Gastroesophageal sphincter (tissue), 4 donors: ENCODE results near the gene CCDC85B. TPM values are rescaled to one million over a fixed set of nuclear protein-coding genes. Genes with fewer than 3 reads are reported as not detected.

Experiments
- ATAC-seq: fragments of 150-250 bp; one replicate; pipeline ENCODE4 v1.9.1; 2016; ENCODE audit warnings: mild to moderate bottlenecking, moderate library complexity
- H3K27ac ChIP-seq, 4 donors: fragments of 200-600 bp; sonication (generic) in 3 of 4; 1 replicate in 3 of 4; 2 replicates in 1 of 4; pipeline ENCODE4 v1.5.1; 2016 to 2019
- H3K27me3 ChIP-seq: fragments of 200-600 bp; sonication (generic); one replicate; pipeline ENCODE4 v1.5.1; 2019
- H3K36me3 ChIP-seq, 2 donors: fragments of 200-600 bp; sonication (generic); one replicate each; pipeline ENCODE4 v1.5.1; 2019; ENCODE audit warnings: control low read depth in 1 of 2
- H3K4me1 ChIP-seq, 3 donors: fragments of 200-600 bp; sonication (generic); 1 replicate in 2 of 3; 2 replicates in 1 of 3; pipeline ENCODE4 v1.5.1; 2016 to 2019; ENCODE audit warnings: control low read depth in 2 of 3
- H3K4me3 ChIP-seq, 2 donors: fragments of 200-600 bp; sonication (generic); one replicate each; pipeline ENCODE4 v1.5.1; 2019; ENCODE audit warnings: mild to moderate bottlenecking in 1 of 2, moderate library complexity in 1 of 2
- H3K9me3 ChIP-seq, 3 donors: fragments of 200-600 bp; sonication (generic); one replicate each; pipeline ENCODE4 v1.5.1; 2017 to 2019; ENCODE audit warnings: control low read depth in 2 of 3
- EP300 ChIP-seq: sonication (generic); formaldehyde crosslinking; IDR thresholded peaks from one replicate; pipeline ENCODE4 v1.6.1; 2017; ENCODE audit warnings: antibody characterized with exemption, mild to moderate bottlenecking
- POLR2A ChIP-seq, 2 donors: fragments of 450-650 bp; IDR thresholded peaks; one replicate each; pipeline ENCODE4 v1.6.1; 2017; ENCODE audit warnings: antibody characterized with exemption in 2 of 2, mild to moderate bottlenecking in 2 of 2, moderate library complexity in 1 of 2
- POLR2AphosphoS5 ChIP-seq: sonication (generic); formaldehyde crosslinking; IDR thresholded peaks from one replicate; pipeline ENCODE4 v1.6.1; 2017; ENCODE audit warnings: antibody characterized with exemption
- WGBS, 2 donors: methylation state at CpG; one replicate each; pipeline ENCODE4 v1.1.5; 2018; ENCODE audit warnings: low coverage in 1 of 2; 5-methylcytosine and 5-hydroxymethylcytosine counted together
- total RNA-seq, 4 donors: library from RNA; depleted of rRNA; stranded (reverse); fragments of >200 nt; gene quantifications; one replicate each; pipeline ENCODE4 v1.1.0, GENCODE V29; 2016
- TF ChIP-seq, protein P1 (sequence below), 4 experiments: fragments of 200-600 bp in 2 of 4; fragments of 450-650 bp in 2 of 4; sonication (generic) in 1 of 4; IDR thresholded peaks; one replicate each; pipeline ENCODE4 v1.5.1; 2017 to 2019; ENCODE audit warnings: antibody characterized with exemption in 4 of 4, mild to moderate bottlenecking in 2 of 4, moderate library complexity in 2 of 4

CCDC85B gene
- total RNA-seq, 4 donors from 2014 or later, result 68.7 to 111 (median 77.7) TPM

DNA sequence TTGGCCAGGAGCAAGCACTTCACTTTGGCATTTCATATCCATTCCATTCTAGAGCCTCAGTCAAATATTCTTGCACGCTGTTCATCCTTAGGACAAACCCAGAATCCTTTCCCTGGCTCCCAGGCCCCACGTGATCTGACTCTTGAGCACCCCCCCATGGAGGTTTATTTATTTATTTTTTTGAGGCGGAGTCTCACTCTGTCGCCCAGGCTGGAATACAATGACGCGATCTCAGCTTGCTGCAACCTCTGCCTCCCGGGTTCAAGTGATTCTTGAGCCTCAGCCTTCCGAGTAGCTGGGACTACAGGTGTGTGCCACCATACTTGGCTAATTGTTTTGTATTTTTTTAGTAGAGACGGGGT is 42.1 kb downstream of the CCDC85B start:
- ATAC-seq, result no peak
- Histone ChIP-seq H3K36me3 (no peaks in the 10 kb centered on the region), H3K27me3 (peaks cover 15% of the 10 kb centered on the region), H3K27ac (no peak overlapping the region), H3K9me3 (no peaks in the 10 kb centered on the region), H3K4me3 (no peak overlapping the region), H3K4me1 (no peaks in the 10 kb centered on the region)
- no peak for TF ChIP-seq POLR2AphosphoS5
- TF ChIP-seq POLR2A (IDR thresholded peaks at IDR 0.05), result no peak
- TF ChIP-seq EP300, result no peak
- TF ChIP-seq, protein P1, sequence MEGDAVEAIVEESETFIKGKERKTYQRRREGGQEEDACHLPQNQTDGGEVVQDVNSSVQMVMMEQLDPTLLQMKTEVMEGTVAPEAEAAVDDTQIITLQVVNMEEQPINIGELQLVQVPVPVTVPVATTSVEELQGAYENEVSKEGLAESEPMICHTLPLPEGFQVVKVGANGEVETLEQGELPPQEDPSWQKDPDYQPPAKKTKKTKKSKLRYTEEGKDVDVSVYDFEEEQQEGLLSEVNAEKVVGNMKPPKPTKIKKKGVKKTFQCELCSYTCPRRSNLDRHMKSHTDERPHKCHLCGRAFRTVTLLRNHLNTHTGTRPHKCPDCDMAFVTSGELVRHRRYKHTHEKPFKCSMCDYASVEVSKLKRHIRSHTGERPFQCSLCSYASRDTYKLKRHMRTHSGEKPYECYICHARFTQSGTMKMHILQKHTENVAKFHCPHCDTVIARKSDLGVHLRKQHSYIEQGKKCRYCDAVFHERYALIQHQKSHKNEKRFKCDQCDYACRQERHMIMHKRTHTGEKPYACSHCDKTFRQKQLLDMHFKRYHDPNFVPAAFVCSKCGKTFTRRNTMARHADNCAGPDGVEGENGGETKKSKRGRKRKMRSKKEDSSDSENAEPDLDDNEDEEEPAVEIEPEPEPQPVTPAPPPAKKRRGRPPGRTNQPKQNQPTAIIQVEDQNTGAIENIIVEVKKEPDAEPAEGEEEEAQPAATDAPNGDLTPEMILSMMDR (IDR thresholded peaks at IDR 0.05), result no peak
- 22 to 100% methylated on average over 1 to 7 of the region's 9 CpGs for WGBS, 2 donors

DNA sequence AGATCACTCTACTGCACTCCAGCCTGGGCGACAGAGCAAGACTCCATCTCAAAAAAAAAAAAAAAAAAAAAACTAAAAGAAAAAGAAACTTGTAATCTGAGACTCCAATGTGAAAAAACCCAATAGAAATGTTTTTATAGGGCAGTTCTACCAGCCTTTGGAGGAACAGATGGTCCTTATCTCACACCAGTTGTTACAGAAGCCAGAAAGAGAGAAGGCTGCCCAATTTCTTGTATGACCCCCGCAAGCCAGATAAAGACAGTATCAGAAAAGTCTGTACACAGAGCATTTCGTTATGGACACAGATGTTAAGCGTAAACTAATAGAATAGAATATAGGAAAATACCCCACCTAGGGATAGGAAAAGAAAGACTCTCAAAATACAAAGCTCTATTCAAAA is 43.5 kb downstream of the CCDC85B start:
- Histone ChIP-seq H3K4me3 (no peak overlapping the region), H3K27me3 (peaks cover 23% of the 10 kb centered on the region), H3K9me3 (no peaks in the 10 kb centered on the region), H3K36me3 (no peaks in the 10 kb centered on the region), H3K27ac (no peak overlapping the region), H3K4me1 (no peaks in the 10 kb centered on the region)
- no peak for ATAC-seq
- WGBS, 2 donors, result 38 to 64% methylated on average over 4 of the region's 4 CpGs
- no peak for TF ChIP-seq EP300
- no peak for TF ChIP-seq POLR2A (IDR thresholded peaks at IDR 0.05)
- TF ChIP-seq, protein P1 (IDR thresholded peaks at IDR 0.05), result no peak
- no peak for TF ChIP-seq POLR2AphosphoS5

DNA sequence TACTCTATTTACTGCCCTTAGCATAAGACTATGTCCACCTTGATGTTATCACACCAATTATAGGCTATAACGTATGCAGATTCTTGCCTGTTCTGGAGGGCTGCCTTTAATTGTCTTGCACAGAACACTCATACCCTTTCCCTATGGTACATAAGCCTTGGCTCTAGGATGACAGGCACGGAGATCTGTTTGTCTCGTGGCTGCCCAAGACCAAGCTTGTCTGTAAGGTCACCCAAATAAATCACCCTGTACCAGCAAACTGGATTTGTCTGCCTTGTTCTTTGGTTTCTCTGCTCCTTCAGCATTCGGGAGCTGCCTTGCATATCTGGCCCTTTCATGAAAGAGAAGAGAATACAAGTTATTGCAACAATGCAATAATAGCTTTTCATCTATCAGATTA is 47.3 kb downstream of the CCDC85B start:
- 39 to 74% methylated on average over 2 to 4 of the region's 4 CpGs for WGBS, 2 donors
- no peaks in the 10 kb centered on the region for H3K9me3 ChIP-seq
- no peak for ATAC-seq
- H3K27me3 ChIP-seq, result peaks cover 29% of the 10 kb centered on the region
- H3K4me1 ChIP-seq, result no peaks in the 10 kb centered on the region
- H3K36me3 ChIP-seq, result no peaks in the 10 kb centered on the region
- H3K27ac ChIP-seq, result no peak overlapping the region
- TF ChIP-seq POLR2A (IDR thresholded peaks at IDR 0.05) (no peak), EP300 (no peak)
- no peak overlapping the region for H3K4me3 ChIP-seq

Other genes with a start within 250 kb of the CCDC85B start
- gene RELA, start 227.8 kb upstream of the CCDC85B start, total RNA-seq, result 10 to 100 TPM; 47.3 to 78.8 (median 63.9) TPM
- gene KAT5, start 178.4 kb upstream of the CCDC85B start, total RNA-seq, result 10 to 100 TPM; 49.7 to 84.9 (median 81.6) TPM
- gene RNASEH2C, start 169.9 kb upstream of the CCDC85B start, total RNA-seq, result 100 to 1,000 TPM in 2 of 4 donors, 10 to 100 TPM in 2; 69.0 to 196 (median 96.3) TPM
- 10 to 100 TPM; 11.2 to 23.4 (median 15.7) TPM for gene AP5B1, start 109.7 kb upstream of the CCDC85B start, total RNA-seq
- gene OVOL1, start 103.6 kb upstream of the CCDC85B start, total RNA-seq, result under 1 TPM in 1 of 4 donors, not detected in 3; 0.62 TPM
- gene SNX32, start 56.7 kb upstream of the CCDC85B start, total RNA-seq, result under 1 TPM in 1 of 4 donors, not detected in 3; 0.13 TPM
- gene CFL1, start 32.5 kb upstream of the CCDC85B start, total RNA-seq, result 100 to 1,000 TPM; 559 to 895 (median 639) TPM
- 10 to 100 TPM; 37.2 to 71.7 (median 60.8) TPM for gene MUS81, start 30.2 kb upstream of the CCDC85B start, total RNA-seq
- 10 to 100 TPM; 55.6 to 92.8 (median 81.2) TPM for gene EFEMP2, start 17.9 kb upstream of the CCDC85B start, total RNA-seq
- gene CTSW, start 10.8 kb upstream of the CCDC85B start, total RNA-seq, result 1 to 10 TPM in 1 of 4 donors, under 1 TPM in 2, not detected in 1; 0.52 to 3.6 (median 0.94) TPM
- gene FIBP, start 2.2 kb upstream of the CCDC85B start, total RNA-seq, result 10 to 100 TPM; 35.2 to 62.3 (median 54.6) TPM
- 10 to 100 TPM in 1 of 4 donors, 1 to 10 TPM in 3; 1.4 to 24.9 (median 4.1) TPM for gene FOSL1, start 9.7 kb downstream of the CCDC85B start, total RNA-seq
- 10 to 100 TPM; 19.4 to 38.4 (median 33.3) TPM for gene C11orf68, start 28.4 kb downstream of the CCDC85B start, total RNA-seq
- 100 to 1,000 TPM in 2 of 4 donors, 10 to 100 TPM in 2; 80.2 to 118 (median 98.8) TPM for gene DRAP1, start 28.8 kb downstream of the CCDC85B start, total RNA-seq
- not detected for gene TSGA10IP, start 54.8 kb downstream of the CCDC85B start, total RNA-seq
- 10 to 100 TPM; 32.3 to 96.1 (median 39.7) TPM for gene SART1, start 71.1 kb downstream of the CCDC85B start, total RNA-seq
- 10 to 100 TPM; 29.3 to 35.0 (median 30.7) TPM for gene EIF1AD, start 111.5 kb downstream of the CCDC85B start, total RNA-seq
- gene BANF1, start 111.8 kb downstream of the CCDC85B start, total RNA-seq, result 10 to 100 TPM; 35.9 to 61.2 (median 43.4) TPM
- 1 to 10 TPM in 1 of 4 donors, not detected in 3; 1.7 TPM for gene CST6, start 121.3 kb downstream of the CCDC85B start, total RNA-seq
- under 1 TPM in 1 of 4 donors, not detected in 3; 0.12 TPM for gene CATSPER1, start 135.8 kb downstream of the CCDC85B start, total RNA-seq
- gene GAL3ST3, start 158.5 kb downstream of the CCDC85B start, total RNA-seq, result 1 to 10 TPM; 1.2 to 7.8 (median 2.2) TPM
- 100 to 1,000 TPM; 113 to 179 (median 160) TPM for gene SF3B2, start 161.7 kb downstream of the CCDC85B start, total RNA-seq
- gene PACS1, start 179.6 kb downstream of the CCDC85B start, total RNA-seq, result 10 to 100 TPM; 32.7 to 81.8 (median 38.2) TPM